Naive thymus-derived CD4-positive, alpha-beta T cell (primary cell): Measurements from ENCODE around the gene SMAD2. TPM values are rescaled to one million over a fixed set of nuclear protein-coding genes. Genes with fewer than 3 reads are reported as not detected.
A peak's percentile ranks its signal among the peaks of the same experiment; 100 is the strongest.

Experiments used
- ATAC-seq: fragments of 150-1000 bp; cut with Tn5 transposase; 2 replicates; pipeline ENCODE4 v1.10.0; 2021; ENCODE audit warnings: mild to moderate bottlenecking, moderate library complexity
- CTCF ChIA-PET: fragments of 350-600 bp; sonication (Branson Sonifier 250); formaldehyde crosslinking; loops from one replicate; lab custom pipeline; 2021; ENCODE audit warnings: antibody characterized with exemption; lab: Charles Lee
- POLR2A ChIA-PET: fragments of 350-600 bp; sonication (Branson Sonifier 250); formaldehyde crosslinking; loops from one replicate; lab custom pipeline; 2021; ENCODE audit warnings: antibody characterized with exemption, inconsistent platforms; lab: Charles Lee
- DNase-seq, 9 donors: peaks; one replicate each; pipeline versions ENCODE4 v3.0.0 to v3.0.0-alpha.2; 2020 to 2022; ENCODE audit warnings: mixed read lengths in 1 of 9
- H3K27ac ChIP-seq: one replicate; pipeline ENCODE4 v1.7.0; 2013; ENCODE audit warnings: mild to moderate bottlenecking, low read depth, low read length, moderate library complexity
- H3K27me3 ChIP-seq, 2 donors: one replicate each; pipeline ENCODE4 v1.7.0; 2013; ENCODE audit warnings: low read length in 2 of 2, mild to moderate bottlenecking in 2 of 2, moderate library complexity in 2 of 2; ENCODE audit not compliant: control insufficient read depth in 2 of 2, insufficient read depth in 2 of 2
- H3K36me3 ChIP-seq, 3 experiments: 1 replicate in 2 of 3; 2 replicates in 1 of 3; pipeline ENCODE4 v1.7.0; 2013; ENCODE audit warnings: low read length in 3 of 3, mild to moderate bottlenecking in 3 of 3, moderate library complexity in 1 of 3; ENCODE audit not compliant: insufficient read depth in 3 of 3, control insufficient read depth in 2 of 3
- H3K4me1 ChIP-seq, 2 donors: one replicate each; pipeline ENCODE4 v1.7.0; 2013; ENCODE audit warnings: low read length in 2 of 2, mild to moderate bottlenecking in 2 of 2, moderate library complexity in 1 of 2; ENCODE audit not compliant: control insufficient read depth in 2 of 2, insufficient read depth in 2 of 2
- H3K4me3 ChIP-seq: 2 replicates; pipeline ENCODE4 v1.7.0; 2013; ENCODE audit warnings: mild to moderate bottlenecking, low read length
- H3K9me3 ChIP-seq, 3 experiments: 1 replicate in 2 of 3; 2 replicates in 1 of 3; pipeline ENCODE4 v1.7.0; 2013; ENCODE audit warnings: low read length in 3 of 3; ENCODE audit not compliant: control insufficient read depth in 2 of 3
- H3K27ac Mint-ChIP-seq, 9 donors: one replicate each; pipeline ENCODE4 v1.8.0; 2020 to 2022; ENCODE audit warnings: mixed read lengths in 9 of 9, mild to moderate bottlenecking in 8 of 9, moderate library complexity in 5 of 9, inconsistent platforms in 2 of 9
- H3K27me3 Mint-ChIP-seq, 5 donors: one replicate each; pipeline ENCODE4 v1.8.0; 2021 to 2022; ENCODE audit warnings: mixed read lengths in 5 of 5, mild to moderate bottlenecking in 1 of 5
- H3K36me3 Mint-ChIP-seq, 5 donors: one replicate each; pipeline ENCODE4 v1.8.0; 2020 to 2022; ENCODE audit warnings: mixed read lengths in 5 of 5, mild to moderate bottlenecking in 3 of 5, inconsistent platforms in 1 of 5
- H3K4me1 Mint-ChIP-seq, 7 donors: one replicate each; pipeline ENCODE4 v1.8.0; 2020 to 2022; ENCODE audit warnings: mixed read lengths in 7 of 7, mild to moderate bottlenecking in 3 of 7, inconsistent platforms in 1 of 7
- H3K4me3 Mint-ChIP-seq, 10 donors: one replicate each; pipeline ENCODE4 v1.8.0; 2020 to 2022; ENCODE audit warnings: mild to moderate bottlenecking in 10 of 10, mixed read lengths in 10 of 10, moderate library complexity in 6 of 10, inconsistent platforms in 2 of 10
- H3K9me3 Mint-ChIP-seq, 11 donors: one replicate each; pipeline ENCODE4 v1.8.0; 2020 to 2022; ENCODE audit warnings: mixed read lengths in 11 of 11, mild to moderate bottlenecking in 4 of 11, inconsistent platforms in 1 of 11, moderate library complexity in 1 of 11
- intact Hi-C, 2 donors: fragments of 100-400 bp; cut with micrococcal nuclease; formaldehyde crosslinking; loops; one replicate each; pipeline ENCODE4 v1.15.1; 2023
- polyA plus RNA-seq, 2 donors: library from polyadenylated mRNA; unstranded; fragments of 300-500 nt; fragmentation: Illumina TruSeq; gene quantifications; one replicate each; pipeline ENCODE4 v1.2.3, GENCODE V29; 2021
- total RNA-seq, 6 experiments: library from RNA in 5 of 6; stranded (reverse) in 5 of 6; gene quantifications; 1 replicate in 5 of 6; 2 replicates in 1 of 6; pipeline ENCODE4 v1.2.3 and lab custom pipeline; 2021 to 2026

The SMAD2 gene
- total and polyA plus RNA-seq, 7 experiments from 2014 or later: 91.3 to 164 (median 113) TPM

DNA sequence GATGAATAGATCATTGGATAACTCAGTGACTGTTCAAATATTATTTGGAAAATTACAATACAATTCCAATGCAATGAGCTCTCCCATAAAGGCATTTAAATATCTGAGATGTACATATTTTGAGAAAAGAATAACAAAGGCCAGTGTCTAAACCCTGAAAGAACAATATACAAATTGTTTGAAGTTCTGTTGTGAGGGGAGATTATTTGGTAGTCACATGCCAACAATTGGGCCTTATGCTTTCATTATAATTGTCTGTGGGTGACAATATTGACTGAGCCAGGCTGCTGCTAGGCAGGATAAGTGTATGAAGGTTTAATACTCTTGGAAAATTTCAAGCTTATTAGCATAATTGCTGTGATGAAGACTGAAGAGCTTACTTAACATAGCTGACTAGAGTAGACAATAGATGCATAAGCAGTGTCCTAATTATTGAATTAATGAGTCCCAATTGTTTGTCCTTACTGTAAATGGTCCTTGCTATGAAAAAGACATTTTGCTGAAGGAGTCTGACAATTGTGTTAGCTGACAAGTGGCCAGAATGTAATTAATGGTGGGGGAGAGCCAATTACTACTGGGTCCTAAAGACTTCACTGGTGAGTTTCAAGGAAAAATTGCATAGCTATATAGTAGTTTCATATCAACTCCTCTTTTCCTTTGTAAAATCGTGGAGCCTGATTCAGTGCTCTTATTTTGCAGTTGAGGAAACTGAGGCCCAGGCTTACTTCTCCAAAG lies 5.0 kb upstream of the SMAD2 start:
- peaks cover 6 to 19% (median 9%) of the 10 kb centered on the region in 7 donors for H3K4me1 Mint-ChIP-seq
- H3K36me3 Mint-ChIP-seq: peaks cover 0 to 3% (median 0%) of the 10 kb centered on the region in 5 donors
- Histone ChIP-seq H3K4me1 (peaks cover 0 to 7% of the 10 kb centered on the region in 2 donors), H3K36me3 (no peaks in the 10 kb centered on the region), H3K27me3 (no peaks in the 10 kb centered on the region), H3K27ac (no peak overlapping the region), H3K9me3 (no peaks in the 10 kb centered on the region), H3K4me3 (no peak overlapping the region)
- CTCF ChIA-PET: no interaction called here
- no peaks in the 10 kb centered on the region for H3K9me3 Mint-ChIP-seq
- no peak overlapping the region for H3K27ac Mint-ChIP-seq
- H3K4me3 Mint-ChIP-seq: no peak overlapping the region
- DNase-seq: no peak
- POLR2A ChIA-PET: interaction anchor here (1.0 kb wide), 1 partner anchor 58 kb away, joined by 3 read pairs; no protein-coding TSS in a partner anchor
- intact Hi-C loops: loop anchor here (10.0 kb wide), 2 partner anchors 781 to 1971 kb away; partner anchors contain the start of genes HDHD2 (in 2 of the 2) and EPG5 (in 1 of the 2)
- no peak for ATAC-seq
- peaks cover 0 to 18% (median 0%) of the 10 kb centered on the region in 5 donors for H3K27me3 Mint-ChIP-seq

DNA sequence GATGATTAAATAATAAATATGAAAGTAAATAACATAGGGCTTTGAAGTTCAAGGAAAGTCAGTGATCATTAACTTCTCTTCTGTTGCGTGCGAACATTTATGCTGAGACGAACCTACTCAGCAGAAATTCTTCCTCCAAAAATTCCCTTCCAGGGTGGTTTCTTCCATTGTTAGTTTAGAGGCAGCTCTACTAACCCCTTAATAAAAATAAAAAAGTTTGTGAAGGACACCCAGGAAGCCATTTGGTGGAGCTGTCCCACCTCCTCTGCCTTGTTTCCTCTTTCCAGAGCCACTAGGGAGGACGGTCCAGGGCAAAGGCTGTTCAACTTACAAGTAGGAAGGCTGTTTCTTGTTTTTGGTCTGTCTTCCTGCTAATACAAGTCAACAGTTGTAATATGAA lies 2.1 kb upstream of the SMAD2 start:
- intact Hi-C loops: loop anchor here (5.0 to 10.0 kb wide), 9 partner anchors 230 to 1968 kb away; partner anchors contain the start of genes HDHD2 (in 2 of the 2), ATP5F1A (in 1 of the 2), EPG5 (in 1 of the 2) and IER3IP1 (in 1 of the 2)
- DNase-seq (no peak), ATAC-seq (no peak)
- Mint-ChIP-seq H3K4me1 (peaks cover 27 to 34% (median 30%) of the 10 kb centered on the region in 7 donors), H3K9me3 (no peaks in the 10 kb centered on the region), H3K4me3 (peak overlapping the region in 1 of 10 donors; percentile 88), H3K36me3 (peaks cover 0 to 15% (median 0%) of the 10 kb centered on the region in 5 donors), H3K27ac (peak overlapping the region in 5 of 9 donors; percentile 89 to 98 (median 94)), H3K27me3 (peaks cover 0 to 18% (median 0%) of the 10 kb centered on the region in 5 donors)
- Histone ChIP-seq H3K4me1 (peaks cover 13 to 24% of the 10 kb centered on the region in 2 donors), H3K9me3 (no peaks in the 10 kb centered on the region), H3K36me3 (peaks cover 0 to 2% (median 0%) of the 10 kb centered on the region in 3 experiments), H3K27ac (no peak overlapping the region), H3K4me3 (no peak overlapping the region), H3K27me3 (no peaks in the 10 kb centered on the region)
- ChIA-PET CTCF (no interaction called here), POLR2A (interaction anchor here (0.6 to 1.2 kb wide), 2 partner anchors 33 to 34 kb away, joined by 3 to 4 read pairs; no protein-coding TSS in a partner anchor)

GRCh38 chr18:47932190-47932589 lies 1.7 kb upstream of the SMAD2 start:
- Histone ChIP-seq H3K4me1 (peaks cover 13 to 26% of the 10 kb centered on the region in 2 donors), H3K9me3 (no peaks in the 10 kb centered on the region), H3K36me3 (peaks cover 0 to 2% (median 0%) of the 10 kb centered on the region in 3 experiments), H3K27ac (peak overlapping the region; percentile 91), H3K27me3 (no peaks in the 10 kb centered on the region), H3K4me3 (peak overlapping the region; percentile 64)
- ChIA-PET CTCF (no interaction called here), POLR2A (interaction anchor here (1.2 kb wide), 1 partner anchor 32 kb away, joined by 3 read pairs; no protein-coding TSS in a partner anchor)
- H3K9me3 Mint-ChIP-seq: no peaks in the 10 kb centered on the region
- peak overlapping the region; percentile 89 to 98 (median 94) for H3K27ac Mint-ChIP-seq
- DNase-seq: no peak
- peaks cover 30 to 36% (median 33%) of the 10 kb centered on the region in 7 donors for H3K4me1 Mint-ChIP-seq
- ATAC-seq: no peak
- intact Hi-C loops: loop anchor here (5.0 to 10.0 kb wide), 9 partner anchors 230 to 1967 kb away; partner anchors contain the start of genes HDHD2 (in 2 of the 2), ATP5F1A (in 1 of the 2), EPG5 (in 1 of the 2) and IER3IP1 (in 1 of the 2)
- peaks cover 0 to 18% (median 0%) of the 10 kb centered on the region in 5 donors for H3K27me3 Mint-ChIP-seq
- H3K4me3 Mint-ChIP-seq: peak overlapping the region; percentile 78 to 92 (median 88)
- peaks cover 0 to 16% (median 0%) of the 10 kb centered on the region in 5 donors for H3K36me3 Mint-ChIP-seq

DNA sequence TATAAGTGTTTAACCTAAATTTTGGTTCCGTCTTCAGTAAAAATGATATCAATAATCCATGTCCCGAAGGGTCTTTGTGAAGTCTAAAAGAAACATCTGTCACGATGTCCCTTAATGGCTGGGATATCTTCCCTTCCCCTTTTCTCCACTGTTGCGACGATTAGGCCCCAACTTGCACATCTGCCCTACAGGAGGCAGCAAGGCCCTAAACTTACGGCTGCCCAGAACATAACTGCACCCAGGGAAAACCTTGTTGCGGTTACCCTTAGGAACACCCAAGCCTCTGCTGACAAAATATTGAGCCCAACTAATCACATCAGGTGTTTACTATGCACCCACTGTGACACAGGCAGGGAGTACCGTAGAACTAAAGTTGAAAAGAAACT lies 1.3 kb upstream of the SMAD2 start:
- Histone ChIP-seq H3K9me3 (no peaks in the 10 kb centered on the region), H3K4me3 (peak overlapping the region; percentile 64), H3K36me3 (peaks cover 0 to 2% (median 0%) of the 10 kb centered on the region in 3 experiments), H3K27ac (peak overlapping the region; percentile 91), H3K27me3 (no peaks in the 10 kb centered on the region), H3K4me1 (peaks cover 13 to 31% of the 10 kb centered on the region in 2 donors)
- Mint-ChIP-seq H3K27me3 (peaks cover 0 to 15% (median 0%) of the 10 kb centered on the region in 5 donors), H3K36me3 (peaks cover 0 to 19% (median 0%) of the 10 kb centered on the region in 5 donors), H3K4me1 (peaks cover 34 to 40% (median 37%) of the 10 kb centered on the region in 7 donors), H3K27ac (peak overlapping the region; percentile 89 to 98 (median 94)), H3K4me3 (peak overlapping the region; percentile 78 to 92 (median 88)), H3K9me3 (no peaks in the 10 kb centered on the region)
- DNase-seq (peak in 7 of 9 donors; percentile 8 to 63 (median 53)), ATAC-seq (peak; percentile 1)
- intact Hi-C loops: loop anchor here (1.0 to 10.0 kb wide), 24 partner anchors 21 to 1967 kb away; partner anchors contain the start of genes ATP5F1A (in 2 of the 2), HDHD2 (in 2 of the 2), IER3IP1 (in 2 of the 2) and CTIF (in 1 of the 2)
- POLR2A ChIA-PET: no interaction called here
- CTCF ChIA-PET: no interaction called here

GRCh38 chr18:47930931-47931717 lies 665 bp upstream of the SMAD2 start:
- intact Hi-C loops: loop anchor here (1.0 to 10.0 kb wide), 24 partner anchors 22 to 1966 kb away; partner anchors contain the start of genes ATP5F1A (in 2 of the 2), HDHD2 (in 2 of the 2), IER3IP1 (in 2 of the 2) and CTIF (in 1 of the 2)
- Histone ChIP-seq H3K4me1 (peaks cover 19 to 36% of the 10 kb centered on the region in 2 donors), H3K4me3 (peak overlapping the region; percentile 64), H3K27me3 (no peaks in the 10 kb centered on the region), H3K9me3 (no peaks in the 10 kb centered on the region), H3K36me3 (peaks cover 0 to 2% (median 0%) of the 10 kb centered on the region in 3 experiments), H3K27ac (peak overlapping the region; percentile 91)
- Mint-ChIP-seq H3K9me3 (no peaks in the 10 kb centered on the region), H3K36me3 (peaks cover 0 to 22% (median 0%) of the 10 kb centered on the region in 5 donors), H3K27ac (peak overlapping the region; percentile 89 to 98 (median 94)), H3K27me3 (peaks cover 0 to 13% (median 0%) of the 10 kb centered on the region in 5 donors), H3K4me3 (peak overlapping the region; percentile 78 to 92 (median 88)), H3K4me1 (peaks cover 39 to 46% (median 42%) of the 10 kb centered on the region in 7 donors)
- ChIA-PET CTCF (no interaction called here), POLR2A (interaction anchor here (1.0 to 2.3 kb wide), 8 partner anchors 10 to 781 kb away, joined by 4 to 57 read pairs (median 6); partner anchors contain the start of gene HDHD2)
- DNase-seq (peak; percentile 91 to 96 (median 94)), ATAC-seq (peak; percentile 88)
